Central memory CD4-positive, alpha-beta T cell (primary cell): Measurements from ENCODE around the gene DEPP1.

Source experiments
- DNase-seq: peaks from one replicate; pipeline ENCODE4 v3.0.0; 2022

The DEPP1 gene

DNA sequence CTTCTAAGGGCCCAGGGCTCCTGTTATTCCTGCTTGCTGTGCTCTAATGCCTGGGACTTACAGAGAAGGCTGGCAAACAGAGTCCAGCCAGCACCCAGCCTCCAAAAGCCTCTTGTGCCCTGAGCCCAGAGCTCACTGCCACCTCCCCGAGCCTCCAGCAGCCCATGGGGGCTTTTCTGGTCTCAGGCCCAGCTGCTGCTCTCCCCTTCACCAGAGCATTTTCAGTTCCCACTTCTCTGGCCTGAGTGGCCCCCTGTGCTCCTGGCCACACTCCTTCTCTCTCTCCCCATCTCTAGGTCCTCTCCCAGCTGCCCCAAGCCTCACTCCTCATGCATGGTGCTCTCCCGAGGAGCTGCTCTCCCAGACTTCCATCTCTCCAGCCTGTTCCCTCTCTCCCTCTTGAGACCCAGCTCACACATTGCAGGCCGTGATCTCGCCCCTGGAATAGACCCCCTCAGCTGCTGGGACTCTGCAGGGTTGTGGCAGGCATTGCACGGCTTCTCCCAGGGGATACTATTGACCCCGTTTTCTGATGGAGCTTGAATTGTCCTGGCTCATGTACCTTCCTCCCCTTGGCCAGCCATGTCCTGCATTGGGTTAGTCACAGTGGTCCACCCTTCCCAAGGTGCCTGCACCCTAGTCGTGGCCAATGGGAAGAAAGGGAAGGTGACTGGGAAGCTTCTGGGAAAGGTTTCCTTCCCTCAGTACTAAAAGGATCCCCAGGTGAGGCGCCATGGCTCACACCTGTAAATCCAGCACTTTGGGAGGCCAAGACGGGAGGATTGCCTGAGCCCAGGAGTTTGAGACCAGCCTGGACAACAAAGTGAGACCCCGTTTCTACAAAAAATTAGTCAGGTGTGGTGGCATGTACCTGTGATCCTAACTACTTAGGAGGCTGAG lies 28.0 kb downstream of the DEPP1 start:
- DNase-seq = no peak

DNA sequence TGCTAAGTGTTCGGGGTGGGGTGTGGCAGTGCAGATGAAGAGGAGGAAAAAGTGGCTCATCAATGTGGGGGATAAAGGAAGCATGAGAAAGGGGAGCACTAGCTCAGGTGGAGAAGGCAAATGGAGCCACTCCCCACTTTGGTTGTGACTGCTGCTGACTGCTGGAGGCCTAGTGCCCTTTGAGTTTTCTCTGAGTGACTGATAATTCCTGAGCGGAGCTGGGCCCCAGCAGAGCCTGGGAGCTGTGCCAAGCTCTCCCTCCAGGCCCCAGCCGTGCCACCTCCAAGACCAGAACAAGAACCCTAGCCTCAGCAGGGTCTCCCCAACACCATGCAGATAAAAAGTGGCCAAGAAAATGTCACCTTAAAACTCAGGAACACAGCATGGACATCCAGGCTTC lies 28.7 kb downstream of the DEPP1 start:
- DNase-seq = no peak

DNA sequence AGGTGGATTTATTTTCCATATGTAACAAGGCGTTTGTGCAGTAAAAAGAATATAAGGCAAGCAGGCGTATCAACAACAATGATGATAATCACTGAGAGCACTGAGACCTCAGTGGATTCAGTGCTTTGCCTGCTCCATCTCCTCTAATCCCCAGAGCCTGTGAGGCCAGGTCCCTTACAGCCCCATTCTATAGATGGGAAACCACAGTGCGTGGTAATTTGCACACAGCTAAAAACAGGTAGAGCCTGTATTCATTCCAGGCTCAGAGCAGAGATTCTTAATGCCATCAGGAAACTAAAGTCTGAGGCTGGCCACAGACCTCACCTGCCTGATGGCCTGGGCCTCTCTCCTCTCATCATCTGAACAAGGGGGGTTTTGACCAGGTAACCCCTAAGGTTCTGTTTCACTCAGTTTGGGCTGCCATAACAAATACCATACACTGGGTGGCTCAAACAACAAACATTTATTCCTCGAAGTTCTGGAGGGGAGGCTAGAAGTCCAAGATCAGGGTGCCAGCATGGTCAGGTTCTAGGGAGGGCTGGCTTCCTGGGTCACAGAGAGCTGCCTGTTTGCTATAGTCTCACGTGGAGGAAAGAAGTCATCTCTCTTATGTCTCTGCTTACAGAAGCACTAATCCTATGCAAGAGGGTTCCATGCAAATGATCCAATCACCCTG lies 29.3 kb downstream of the DEPP1 start:
- DNase-seq = no peak

DNA sequence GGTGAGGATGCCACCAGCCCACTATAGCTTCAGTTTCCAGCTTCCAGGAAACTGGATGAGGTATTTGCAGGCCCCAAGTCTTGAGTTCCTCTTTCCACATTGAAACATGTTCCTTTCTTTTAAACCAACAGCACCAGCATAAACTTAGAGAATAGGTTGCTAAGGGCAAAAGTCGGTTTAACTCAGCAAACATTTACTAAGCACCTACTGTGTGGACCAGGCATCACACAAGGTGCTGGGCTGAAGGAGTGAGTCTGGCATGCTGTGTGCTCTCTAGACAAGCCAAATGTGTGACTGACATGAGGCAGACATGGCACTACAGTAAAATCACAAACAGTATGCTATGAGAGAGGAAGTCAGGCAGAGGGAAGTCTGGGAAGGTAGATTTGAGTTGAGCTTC lies 30.0 kb downstream of the DEPP1 start:
- no peak for DNase-seq

DNA sequence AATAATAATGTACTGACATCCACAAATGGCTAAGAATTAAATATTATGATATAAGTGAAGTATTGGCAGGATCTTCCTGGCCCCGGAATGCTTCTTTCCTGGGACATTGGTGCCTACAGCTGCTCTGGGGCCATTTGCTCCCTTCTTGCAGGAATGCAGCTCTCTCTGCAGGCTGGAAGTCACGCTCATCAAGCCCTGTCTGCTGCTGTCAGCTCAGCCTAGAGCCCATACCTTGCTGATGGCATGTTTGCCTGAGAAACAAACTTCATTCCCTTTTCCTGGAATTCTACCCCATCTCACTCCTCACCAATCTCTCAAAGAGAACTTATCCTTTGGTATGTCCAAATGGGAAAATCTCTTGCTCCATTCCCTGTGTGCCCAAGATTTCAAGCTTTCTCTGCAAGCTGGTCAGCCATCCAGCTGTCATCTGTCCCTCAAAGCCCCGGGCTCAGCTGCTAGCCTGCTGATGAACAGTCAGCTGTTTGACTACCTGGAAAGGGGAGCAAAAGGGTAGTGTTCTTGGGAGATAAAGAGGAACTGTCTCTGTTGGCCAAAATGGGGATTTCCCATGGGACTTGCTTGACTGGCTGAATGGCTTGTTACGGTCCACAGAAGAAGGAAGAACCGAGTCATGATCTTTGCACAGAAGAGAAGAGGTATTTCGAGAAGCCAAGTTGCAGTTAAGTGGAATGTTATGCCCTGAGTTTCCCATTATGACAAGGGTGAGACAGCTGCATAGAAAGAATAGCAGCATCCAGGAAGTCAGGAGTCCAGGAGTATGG lies 31.0 kb downstream of the DEPP1 start:
- no peak for DNase-seq

DNA sequence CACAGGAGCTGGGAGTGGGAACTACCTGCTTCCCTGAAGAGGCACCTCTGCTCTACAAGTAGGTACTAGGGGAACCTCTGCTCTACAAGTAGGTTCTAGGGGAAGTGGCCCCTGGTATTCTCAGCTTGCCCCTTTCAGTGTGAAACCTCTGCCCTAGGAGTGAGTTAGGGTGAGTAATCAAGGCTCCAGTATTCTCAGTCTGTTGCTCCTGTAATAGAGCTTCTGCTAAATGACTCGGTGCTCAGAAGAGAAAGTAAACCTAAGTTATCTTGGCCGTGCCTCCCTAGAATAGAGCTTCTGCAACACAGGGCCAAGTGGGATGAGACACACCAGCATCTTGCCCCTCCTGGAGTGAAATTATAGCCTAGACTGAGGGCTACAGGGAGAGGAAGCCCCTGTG lies 32.4 kb downstream of the DEPP1 start:
- no peak for DNase-seq

DNA sequence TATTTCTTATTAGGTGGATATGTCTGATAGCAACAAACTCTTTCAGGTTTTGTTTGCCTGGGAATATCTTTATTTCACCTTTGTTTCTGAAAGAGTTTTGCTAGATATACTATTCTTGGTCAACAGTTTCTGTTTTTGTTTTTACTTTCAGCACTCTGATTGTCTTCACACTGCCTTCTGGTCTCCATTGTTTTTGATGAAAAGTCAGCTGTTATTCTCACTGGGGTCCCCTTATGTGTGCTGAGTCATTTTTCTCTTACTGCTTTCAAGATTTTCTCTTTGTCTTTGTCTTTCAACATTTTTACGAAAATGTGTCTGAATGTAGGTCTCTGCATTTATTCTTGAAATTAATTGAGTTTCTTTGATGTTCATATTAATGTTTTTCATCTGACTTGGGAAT lies 34.3 kb downstream of the DEPP1 start:
- DNase-seq = no peak

DNA sequence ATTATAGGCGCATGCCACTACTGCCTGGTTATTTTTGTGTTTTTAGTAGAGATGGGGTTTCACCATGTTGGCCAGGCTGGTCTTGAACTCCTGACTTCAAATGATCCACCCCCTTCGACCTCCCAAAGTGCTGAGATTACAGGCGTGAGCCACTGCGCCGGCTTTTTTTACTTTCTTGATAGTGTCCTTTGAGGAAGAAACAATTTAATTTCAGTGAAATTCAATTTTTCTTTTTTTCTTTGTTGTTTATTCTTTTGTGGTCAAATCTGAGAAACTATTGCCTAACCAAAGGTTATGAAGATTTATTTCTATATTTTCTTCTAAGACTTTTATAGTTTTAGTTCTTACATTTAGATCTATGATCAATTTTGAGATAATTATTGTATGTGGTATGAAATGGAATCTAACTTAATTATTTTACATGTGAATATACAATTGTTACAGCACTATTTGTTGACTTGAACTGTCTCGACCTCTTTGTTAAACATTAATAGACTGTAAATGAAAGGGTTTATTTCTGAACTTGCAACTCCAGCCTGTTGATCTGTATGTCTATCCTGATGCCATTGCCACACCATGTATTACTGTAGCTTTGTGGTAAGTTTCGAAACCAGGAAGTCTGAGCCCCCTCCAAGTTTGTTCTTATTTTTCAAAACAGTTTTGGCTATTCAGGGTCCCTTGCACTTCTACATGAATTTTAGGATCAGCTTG lies 38.8 kb downstream of the DEPP1 start:
- no peak for DNase-seq

DNA sequence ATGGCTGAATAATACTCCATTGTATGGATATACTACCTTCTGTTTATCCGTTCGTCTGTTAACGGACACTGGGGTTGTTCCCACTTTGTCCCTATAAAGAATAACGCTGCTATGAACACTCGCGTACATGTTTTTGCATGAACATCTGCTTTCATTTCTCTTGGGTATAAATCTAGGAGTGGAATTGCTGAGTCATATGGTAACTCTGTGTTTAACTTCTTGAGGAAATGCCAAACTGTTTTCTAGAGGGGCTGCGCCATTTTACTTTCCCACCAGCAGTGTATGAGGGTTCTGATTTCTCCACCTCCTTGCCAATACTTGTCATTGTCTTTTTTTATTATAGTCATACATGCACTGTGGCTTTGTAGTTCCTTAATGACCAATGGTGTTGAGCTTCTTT lies 39.7 kb downstream of the DEPP1 start:
- no peak for DNase-seq

DNA sequence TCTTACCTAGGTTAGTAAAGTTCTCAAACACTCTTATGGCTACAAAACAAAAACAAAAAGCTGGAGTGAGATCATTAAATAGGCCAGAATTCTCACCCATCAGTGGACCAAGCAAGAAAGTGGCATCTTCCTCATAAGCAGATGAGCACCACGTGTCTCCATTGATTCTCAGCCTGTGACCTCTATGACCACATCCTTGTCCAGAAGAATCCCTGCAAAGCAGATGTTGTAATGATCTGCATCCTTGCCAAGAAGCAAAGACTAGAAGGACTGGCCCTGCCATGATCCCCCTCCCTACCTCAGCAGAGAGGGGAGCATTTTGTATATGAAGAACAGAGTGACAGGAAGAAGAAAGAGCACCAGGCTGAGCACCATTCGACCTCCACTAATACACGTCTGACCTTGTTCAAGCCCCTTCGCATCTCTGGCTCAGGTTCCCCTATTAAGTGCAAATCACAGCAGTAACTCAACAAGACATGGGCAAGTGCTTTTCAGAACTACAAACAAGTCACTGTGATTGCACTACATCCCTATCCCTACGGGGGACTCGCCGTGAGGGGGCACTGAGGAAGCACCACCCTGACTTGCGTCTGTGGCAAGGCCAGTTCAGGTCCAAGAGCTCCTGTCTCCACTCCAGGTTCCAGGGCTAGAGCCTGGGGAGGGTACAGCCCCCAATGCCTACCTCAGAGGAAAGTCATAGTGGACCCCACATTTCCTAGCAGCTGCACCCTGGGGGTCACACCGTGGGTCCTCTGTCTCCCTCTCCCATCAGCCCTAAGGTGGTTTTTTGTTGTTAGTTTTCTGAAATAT lies 41.2 kb downstream of the DEPP1 start:
- DNase-seq = no peak

DNA sequence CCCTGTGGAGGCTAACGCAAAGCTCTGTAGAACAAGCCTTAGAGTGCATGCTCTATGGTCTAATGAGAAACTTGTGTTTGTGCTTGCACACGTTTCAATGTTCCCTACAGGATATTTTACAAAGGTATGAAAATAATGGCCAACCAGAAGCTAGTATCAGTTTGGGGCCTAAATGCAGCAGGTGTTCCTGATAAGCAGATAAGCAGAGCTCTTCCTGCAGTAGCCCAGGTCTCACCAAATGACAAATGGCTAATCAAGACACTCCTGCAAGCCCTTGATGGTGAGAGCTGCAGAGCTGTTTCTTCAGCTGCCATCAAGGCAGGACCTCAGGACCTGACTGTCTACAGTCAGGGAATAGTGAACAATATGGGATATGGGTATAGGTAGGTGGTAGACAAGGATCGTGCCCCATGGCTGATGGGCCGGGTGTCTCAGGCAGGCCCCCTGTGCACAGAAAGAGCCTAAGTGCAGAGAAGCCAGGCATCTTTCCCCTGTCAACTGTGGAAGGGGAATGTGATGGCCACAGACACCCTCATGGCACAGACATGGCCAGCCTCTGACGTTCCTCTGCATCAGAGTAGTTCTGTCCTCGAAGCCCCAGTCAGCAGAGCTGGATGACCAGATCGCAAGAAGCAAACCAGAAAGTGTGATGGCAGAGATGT lies 42.2 kb downstream of the DEPP1 start:
- DNase-seq = no peak

DNA sequence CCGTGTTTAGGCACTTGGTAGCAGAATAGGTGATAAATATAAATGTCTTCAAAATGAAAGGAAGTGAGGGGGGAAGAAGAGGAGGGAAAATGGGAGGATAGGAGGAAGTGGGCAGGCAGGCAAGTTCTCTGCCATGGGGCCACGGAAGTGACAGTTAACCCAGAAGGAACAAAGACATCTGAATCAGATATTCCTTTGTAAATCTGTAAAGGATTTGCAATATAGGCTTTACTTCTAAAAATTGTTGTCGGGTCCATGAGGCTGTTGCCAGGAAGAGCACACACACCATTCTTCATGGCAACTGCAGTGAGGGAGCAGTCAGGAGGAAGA lies 42.7 kb downstream of the DEPP1 start:
- no peak for DNase-seq

DNA sequence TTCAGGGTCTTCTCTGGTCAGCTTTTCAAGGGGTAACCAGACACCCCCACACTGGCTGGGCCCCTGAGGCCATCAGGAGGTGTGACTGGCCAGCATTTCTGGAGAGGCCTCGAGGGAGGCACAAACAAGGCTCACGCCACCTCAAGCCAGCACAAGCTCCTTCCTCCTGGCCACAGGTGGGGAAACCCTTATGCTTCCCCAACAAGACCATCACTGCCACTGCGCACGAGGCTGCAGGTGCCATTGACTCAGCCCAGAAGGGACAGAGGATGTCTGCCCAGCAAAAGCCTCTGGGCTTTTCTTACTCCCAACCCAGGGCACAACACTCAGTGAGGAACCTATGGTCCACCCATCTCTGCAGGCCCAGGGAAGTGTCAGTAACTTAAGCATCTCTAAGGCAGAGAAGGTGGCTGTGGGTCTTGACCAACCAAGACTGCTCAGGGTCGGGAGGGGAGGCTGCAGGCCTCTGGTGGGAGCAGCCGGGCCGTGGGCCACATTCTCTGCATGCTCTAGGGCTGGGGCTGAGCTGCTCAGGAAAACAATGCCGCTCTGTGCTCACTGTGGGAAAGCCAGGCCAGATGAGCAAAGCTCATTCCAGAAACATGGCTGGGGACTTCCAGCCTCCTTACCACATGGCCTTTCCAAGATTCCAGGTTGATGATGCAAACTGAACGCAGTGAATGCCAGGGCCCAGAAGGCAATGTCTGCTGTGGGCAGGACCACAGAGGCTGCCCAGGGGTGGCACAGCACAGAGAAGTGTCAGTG lies 43.2 kb downstream of the DEPP1 start:
- no peak for DNase-seq

DNA sequence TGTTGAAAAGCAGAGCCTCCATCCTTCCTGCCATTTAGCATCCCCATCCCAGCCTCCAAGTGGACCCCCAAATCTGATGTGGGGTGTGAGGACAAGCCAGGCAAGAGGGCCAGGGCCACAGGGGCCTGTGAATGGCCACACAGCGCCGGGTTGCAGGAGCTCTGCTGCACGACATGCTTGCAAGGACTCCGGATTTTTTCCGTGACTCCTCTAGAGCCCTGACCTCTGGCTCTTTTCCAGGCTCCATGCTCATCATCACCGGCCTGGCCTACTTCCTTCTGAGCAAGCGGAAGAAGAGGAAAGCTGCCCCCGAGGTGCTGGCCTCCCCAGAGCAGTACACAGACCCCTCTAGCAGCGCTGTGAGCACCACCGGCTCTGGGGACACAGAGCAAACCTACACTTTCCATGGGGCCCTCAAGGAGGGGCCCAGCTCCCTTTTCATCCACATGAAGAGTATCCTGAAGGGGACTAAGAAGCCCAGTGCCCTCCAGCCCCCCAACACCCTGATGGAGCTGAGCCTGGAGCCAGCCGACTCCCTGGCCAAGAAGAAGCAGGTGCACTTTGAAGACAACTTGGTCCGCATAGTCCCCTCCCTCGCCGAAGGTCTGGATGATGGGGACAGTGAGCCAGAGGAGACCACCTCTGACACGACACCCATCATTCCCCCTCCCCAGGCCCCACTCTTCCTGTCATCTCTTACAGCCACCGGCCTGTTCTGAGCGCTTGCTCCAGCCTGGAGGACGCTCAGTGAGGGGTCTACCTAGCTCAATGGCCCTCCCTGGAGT lies 44.0 kb downstream of the DEPP1 start:
- no peak for DNase-seq

DNA sequence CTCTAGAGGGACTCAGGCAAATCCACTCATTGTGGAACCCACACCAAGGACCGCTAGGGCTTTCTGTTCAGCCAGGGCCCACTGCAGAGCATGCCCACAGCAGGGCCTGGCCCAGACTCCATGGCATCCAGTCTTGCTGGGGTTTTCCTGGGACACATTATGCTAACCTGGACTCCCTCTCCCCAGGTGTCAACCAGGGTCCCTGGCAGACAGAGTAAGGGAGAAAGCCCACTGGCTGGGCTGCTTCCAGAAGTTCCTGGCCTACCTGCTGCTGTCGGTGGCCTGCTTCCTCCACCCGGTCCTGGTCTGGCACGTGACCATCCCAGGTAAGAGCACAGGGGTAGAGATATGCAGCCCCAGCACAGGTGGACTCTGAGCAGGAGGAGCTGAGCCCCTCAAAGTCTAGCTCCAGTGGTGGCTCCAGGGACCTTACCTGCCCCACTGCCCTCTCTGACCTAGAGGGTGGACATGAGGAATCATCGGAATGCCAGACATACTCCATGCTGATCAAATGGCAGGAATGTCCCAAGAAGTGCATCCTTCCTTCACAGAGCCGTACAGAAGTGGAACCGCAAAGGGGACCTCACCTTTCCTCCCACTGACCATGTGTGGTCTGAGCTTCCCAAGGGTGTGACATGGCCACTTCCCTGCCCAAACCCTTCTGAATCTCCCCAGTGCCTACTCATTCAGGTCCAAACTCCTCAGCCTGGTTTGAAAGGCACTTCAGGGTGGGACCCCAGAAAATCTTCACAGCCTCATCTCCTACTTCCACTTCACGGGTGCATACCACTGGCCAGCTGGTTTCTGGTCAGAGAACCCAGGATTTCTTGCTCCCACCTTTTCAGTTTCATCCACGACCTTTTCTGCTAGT lies 44.9 kb downstream of the DEPP1 start:
- DNase-seq = no peak

DNA sequence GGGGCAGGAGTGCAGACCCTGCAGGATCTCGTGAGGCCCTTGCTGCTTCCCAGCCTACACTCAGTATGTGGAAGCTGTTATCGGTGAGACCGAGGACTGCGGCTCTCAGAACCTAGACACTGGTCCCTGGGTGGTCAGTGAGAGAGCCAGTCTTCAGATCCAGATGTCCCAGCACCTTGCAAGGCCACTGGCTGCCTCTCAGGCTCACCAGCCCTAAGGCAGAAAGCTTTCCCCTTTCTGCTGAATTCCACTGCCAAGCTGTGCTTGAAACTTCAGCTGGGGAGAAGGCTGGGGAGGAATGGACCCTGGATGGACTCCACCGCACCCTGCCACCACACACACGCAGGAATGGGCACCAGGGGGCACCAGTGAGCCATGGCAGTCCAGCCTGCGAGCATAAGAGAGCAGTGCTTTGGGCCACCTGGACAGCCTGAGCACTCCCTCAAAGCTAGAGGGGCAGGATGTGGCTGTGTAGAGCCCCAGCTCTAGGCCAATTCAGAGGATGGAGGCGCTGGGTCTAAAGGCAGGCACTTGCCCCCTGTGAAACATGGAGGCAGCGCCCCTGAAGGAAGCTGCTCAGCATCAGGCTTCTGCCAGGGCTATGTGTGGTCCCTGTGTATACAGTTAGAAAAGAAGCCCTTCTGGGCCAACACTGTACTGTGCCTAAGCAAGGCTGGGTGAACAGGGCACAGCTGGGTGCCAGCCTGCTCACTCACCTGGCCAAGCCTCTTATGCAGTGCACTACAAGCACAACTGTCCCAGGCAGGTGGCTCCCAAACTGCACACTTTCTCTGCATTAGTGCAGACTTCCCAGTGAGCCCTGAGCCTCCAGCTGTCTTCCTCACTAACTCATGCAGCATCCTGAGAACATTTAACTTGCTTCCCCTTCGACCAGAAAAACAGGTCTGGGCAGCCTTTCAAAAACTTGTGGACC lies 45.8 kb downstream of the DEPP1 start:
- peak; percentile 63 for DNase-seq

DNA sequence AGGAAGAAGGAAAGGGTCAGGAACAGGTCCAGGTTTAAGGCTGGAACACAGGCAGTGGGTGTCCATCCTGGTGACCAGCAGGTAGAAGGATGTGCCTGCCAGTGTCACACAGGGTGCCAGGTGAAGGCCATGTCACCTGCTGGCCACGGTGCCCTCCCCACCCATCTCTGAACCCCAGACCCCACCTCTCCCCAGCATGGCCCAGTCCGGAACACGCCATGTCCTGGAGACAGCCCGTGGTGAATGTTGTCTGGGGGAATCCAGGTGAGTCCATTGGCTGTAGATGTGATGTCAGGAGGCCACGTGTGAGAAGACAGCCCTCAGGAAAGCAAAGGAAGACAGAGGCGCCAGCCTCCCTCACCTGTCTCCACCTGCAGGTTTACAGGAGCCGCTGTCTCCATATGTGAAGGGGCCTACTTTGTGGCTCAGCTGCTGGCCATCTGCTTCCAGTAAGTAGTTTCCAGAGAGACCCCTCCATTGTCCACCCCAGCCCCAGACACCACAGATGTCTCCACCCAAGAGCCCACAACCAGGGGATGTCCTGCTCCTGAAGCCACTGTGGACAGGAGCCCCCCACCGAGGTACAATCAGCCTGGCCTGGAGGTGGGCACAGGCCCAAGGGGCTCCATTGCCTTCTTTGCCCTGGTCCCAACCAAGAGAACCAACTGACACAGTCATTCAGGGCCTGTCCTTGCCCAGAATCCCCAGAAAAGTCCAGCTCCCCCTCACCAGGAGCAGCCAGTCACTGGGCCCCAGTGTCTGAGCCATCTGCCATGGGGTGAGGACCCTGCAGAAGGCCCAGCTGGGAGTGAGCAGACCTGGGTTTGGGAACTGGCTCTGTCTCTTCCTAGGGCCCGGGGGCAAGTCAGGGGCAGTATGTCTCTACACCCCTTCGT lies 46.7 kb downstream of the DEPP1 start:
- no peak for DNase-seq
